Loucy (cell line): ENCODE measurements around the gene GIPC1.

Source experiments
- H2AFZ ChIP-seq: fragments of 200-600 bp; sonication (generic); 2 replicates; pipeline ENCODE4 v1.6.0; 2016; ENCODE audit warnings: antibody characterized with exemption, mild to moderate bottlenecking, low read length, moderate library complexity
- H3F3A ChIP-seq: fragments of 200-600 bp; 2 replicates; pipeline ENCODE4 v1.6.0; 2016; ENCODE audit warnings: antibody characterized with exemption, low read depth, mild to moderate bottlenecking
- H3K27me3 ChIP-seq: fragments of 200-600 bp; sonication (generic); 2 replicates; pipeline ENCODE4 v1.6.1; 2014; ENCODE audit warnings: low read length, mild to moderate bottlenecking; ENCODE audit not compliant: insufficient read depth, poor library complexity, severe bottlenecking
- H3K36me3 ChIP-seq: fragments of 200-600 bp; sonication (generic); 2 replicates; pipeline ENCODE4 v1.6.1; 2016; ENCODE audit warnings: low read length; ENCODE audit not compliant: insufficient read depth
- H3K4me1 ChIP-seq: fragments of 200-600 bp; sonication (generic); 2 replicates; pipeline ENCODE4 v1.5.1; 2014; ENCODE audit warnings: low read length, mild to moderate bottlenecking; ENCODE audit not compliant: insufficient read depth, poor library complexity, severe bottlenecking
- H3K4me2 ChIP-seq: fragments of 200-600 bp; sonication (generic); 2 replicates; pipeline ENCODE4 v1.6.0; 2014; ENCODE audit warnings: antibody characterized with exemption, low read length, low read depth, mild to moderate bottlenecking; ENCODE audit not compliant: poor library complexity, severe bottlenecking
- H3K4me3 ChIP-seq: fragments of 200-600 bp; sonication (generic); 2 replicates; pipeline ENCODE4 v1.5.1; 2014; ENCODE audit warnings: low read length, mild to moderate bottlenecking, mixed read lengths; ENCODE audit not compliant: poor library complexity, severe bottlenecking
- H3K79me2 ChIP-seq: fragments of 200-600 bp; sonication (generic); 2 replicates; pipeline ENCODE4 v1.6.1; 2014; ENCODE audit warnings: low read length; ENCODE audit not compliant: insufficient read depth
- H3K9ac ChIP-seq: fragments of 200-600 bp; sonication (generic); 2 replicates; pipeline ENCODE4 v1.6.0; 2014; ENCODE audit warnings: mild to moderate bottlenecking, low read depth, low read length, moderate library complexity; ENCODE audit not compliant: poor library complexity, severe bottlenecking
- H3K9me2 ChIP-seq: fragments of 200-600 bp; sonication (generic); replicated peaks from 2 replicates; pipeline ENCODE4 v1.6.1; 2016; ENCODE audit warnings: low read depth, low read length, mixed read lengths
- H3K9me3 ChIP-seq: fragments of 200-600 bp; sonication (generic); 2 replicates; pipeline ENCODE4 v1.6.1; 2014; ENCODE audit warnings: mild to moderate bottlenecking, antibody characterized with exemption, low read length, low read depth; ENCODE audit not compliant: insufficient read depth
- H4K20me1 ChIP-seq: fragments of 200-600 bp; sonication (generic); 2 replicates; pipeline ENCODE4 v1.6.0; 2014; ENCODE audit warnings: antibody characterized with exemption, low read length, mild to moderate bottlenecking; ENCODE audit not compliant: insufficient read depth, poor library complexity, severe bottlenecking
- EZH2phosphoT487 ChIP-seq: fragments of 200-600 bp; IDR thresholded peaks from 2 replicates; pipeline ENCODE4 v1.6.1; 2018; ENCODE audit warnings: antibody characterized with exemption, mild to moderate bottlenecking, moderate library complexity, borderline replicate concordance
- TF ChIP-seq, protein P1 (sequence below): fragments of 200-600 bp; sonication (generic); conservative IDR thresholded peaks from 2 replicates; pipeline ENCODE4 v1.5.1; 2014; ENCODE audit warnings: mild to moderate bottlenecking, antibody characterized with exemption, low read length

GIPC1 gene

DNA sequence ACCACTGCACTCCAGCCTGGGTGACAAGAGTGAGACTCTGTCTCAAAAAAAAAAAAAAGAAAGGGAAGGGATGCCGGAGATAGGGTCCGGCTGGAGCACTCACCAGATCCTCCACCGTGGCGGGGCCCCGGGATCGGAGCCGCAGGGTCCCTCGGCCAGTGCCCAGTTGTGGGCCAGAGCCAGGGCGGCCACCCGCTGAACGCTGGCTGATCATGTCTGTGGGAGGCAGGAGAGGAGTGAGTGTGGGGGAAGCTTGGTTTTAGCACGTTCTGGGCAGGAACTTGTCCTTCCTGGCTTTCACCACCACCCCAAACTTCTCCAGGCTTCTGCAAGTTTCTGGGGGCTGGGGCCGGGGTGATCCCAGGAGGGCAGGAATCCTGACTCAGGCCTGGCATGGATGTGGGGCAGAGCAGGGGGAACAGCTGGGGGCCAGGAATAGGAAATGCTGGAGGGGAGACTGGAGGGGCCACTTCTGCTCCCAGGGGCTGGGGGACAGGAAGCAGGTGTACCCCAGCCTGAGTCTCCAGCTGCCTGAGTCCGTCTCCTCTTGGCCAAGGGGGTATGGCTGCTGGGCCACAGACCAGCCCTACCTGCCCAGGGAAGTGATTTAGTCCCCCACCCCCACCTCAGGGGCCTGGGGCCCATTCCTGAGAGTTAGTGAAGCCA is 16.5 kb downstream of the GIPC1 start:
- no peaks in the 10 kb centered on the region for H3K9me3 ChIP-seq
- H3F3A ChIP-seq = no peaks in the 10 kb centered on the region
- H3K4me1 ChIP-seq = peaks cover 13% of the 10 kb centered on the region
- no peaks in the 10 kb centered on the region for H3K36me3 ChIP-seq
- TF ChIP-seq EZH2phosphoT487 = no peak
- TF ChIP-seq, protein P1, sequence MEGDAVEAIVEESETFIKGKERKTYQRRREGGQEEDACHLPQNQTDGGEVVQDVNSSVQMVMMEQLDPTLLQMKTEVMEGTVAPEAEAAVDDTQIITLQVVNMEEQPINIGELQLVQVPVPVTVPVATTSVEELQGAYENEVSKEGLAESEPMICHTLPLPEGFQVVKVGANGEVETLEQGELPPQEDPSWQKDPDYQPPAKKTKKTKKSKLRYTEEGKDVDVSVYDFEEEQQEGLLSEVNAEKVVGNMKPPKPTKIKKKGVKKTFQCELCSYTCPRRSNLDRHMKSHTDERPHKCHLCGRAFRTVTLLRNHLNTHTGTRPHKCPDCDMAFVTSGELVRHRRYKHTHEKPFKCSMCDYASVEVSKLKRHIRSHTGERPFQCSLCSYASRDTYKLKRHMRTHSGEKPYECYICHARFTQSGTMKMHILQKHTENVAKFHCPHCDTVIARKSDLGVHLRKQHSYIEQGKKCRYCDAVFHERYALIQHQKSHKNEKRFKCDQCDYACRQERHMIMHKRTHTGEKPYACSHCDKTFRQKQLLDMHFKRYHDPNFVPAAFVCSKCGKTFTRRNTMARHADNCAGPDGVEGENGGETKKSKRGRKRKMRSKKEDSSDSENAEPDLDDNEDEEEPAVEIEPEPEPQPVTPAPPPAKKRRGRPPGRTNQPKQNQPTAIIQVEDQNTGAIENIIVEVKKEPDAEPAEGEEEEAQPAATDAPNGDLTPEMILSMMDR = no peak
- no peaks in the 10 kb centered on the region for H3K79me2 ChIP-seq
- no peak overlapping the region for H3K9ac ChIP-seq
- H3K4me2 ChIP-seq = no peak overlapping the region
- no peaks in the 10 kb centered on the region for H3K9me2 ChIP-seq
- no peak overlapping the region for H2AFZ ChIP-seq
- H4K20me1 ChIP-seq = no peaks in the 10 kb centered on the region
- no peak overlapping the region for H3K4me3 ChIP-seq
- no peaks in the 10 kb centered on the region for H3K27me3 ChIP-seq

DNA sequence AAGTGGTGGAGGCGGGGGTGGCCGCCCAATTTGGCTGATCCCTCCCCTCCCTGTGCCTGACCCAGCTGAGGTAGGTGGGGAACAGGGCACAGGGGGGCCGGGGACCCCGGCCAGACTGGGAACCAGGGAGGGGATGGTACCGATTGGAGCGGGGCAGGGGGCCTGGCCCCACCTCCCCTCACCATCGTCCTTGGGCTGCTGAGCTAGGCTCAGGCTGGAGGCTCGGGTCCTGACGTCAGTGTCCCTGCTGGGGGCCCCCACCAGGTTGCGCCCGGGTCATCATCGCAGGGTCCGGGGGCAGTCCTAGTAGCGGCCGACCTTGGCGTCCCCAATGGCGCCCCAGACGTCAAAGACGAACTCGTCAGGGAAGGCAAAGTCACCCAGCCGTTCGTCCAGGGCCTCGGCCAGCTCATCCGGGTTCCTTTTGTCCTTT is 17.8 kb downstream of the GIPC1 start:
- Histone ChIP-seq H3K9me3 (no peaks in the 10 kb centered on the region), H3K4me3 (no peak overlapping the region), H3K9me2 (no peaks in the 10 kb centered on the region), H3K36me3 (no peaks in the 10 kb centered on the region), H3K79me2 (no peaks in the 10 kb centered on the region), H3K9ac (no peak overlapping the region), H3F3A (no peaks in the 10 kb centered on the region), H3K27me3 (no peaks in the 10 kb centered on the region), H3K4me1 (peaks cover 13% of the 10 kb centered on the region), H4K20me1 (no peaks in the 10 kb centered on the region), H2AFZ (no peak overlapping the region), H3K4me2 (no peak overlapping the region)
- no peak for TF ChIP-seq EZH2phosphoT487
- TF ChIP-seq, protein P1 = no peak

DNA sequence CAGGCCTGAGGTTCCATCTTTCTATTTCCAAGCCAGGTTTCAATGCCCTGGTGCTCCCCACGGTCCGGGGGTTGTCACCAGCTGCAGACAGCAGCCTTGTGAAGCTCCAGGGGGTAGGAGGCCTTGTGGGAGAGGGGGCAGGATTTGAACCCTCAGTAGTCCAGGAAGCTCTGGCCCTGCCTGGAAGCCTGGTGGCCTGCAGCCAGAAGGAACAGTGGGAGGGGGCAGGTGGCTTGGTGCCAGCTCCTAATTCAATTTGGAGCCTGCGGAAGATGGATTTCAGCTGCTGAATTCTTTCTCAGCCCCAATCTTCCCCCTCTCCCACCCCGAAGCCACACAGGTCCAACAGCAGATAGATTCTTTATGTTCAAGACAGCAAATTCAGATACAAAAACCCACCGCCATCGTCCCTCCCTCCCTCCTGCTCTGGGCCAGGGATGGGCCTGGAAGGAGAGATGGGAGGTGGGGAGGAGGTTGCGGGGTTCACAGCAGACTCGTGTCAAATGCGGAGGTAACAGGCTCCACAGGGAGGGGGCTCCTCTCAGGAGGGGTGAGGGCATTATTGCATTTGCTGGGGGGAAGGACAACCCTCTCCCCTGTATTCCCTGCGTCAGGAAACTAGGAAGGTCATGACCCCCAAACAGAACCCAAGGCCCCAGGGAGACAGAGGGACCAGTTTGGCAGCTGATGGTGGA is 18.4 kb downstream of the GIPC1 start:
- no peak overlapping the region for H3K4me3 ChIP-seq
- H3K9ac ChIP-seq = no peak overlapping the region
- peaks cover 13% of the 10 kb centered on the region for H3K4me1 ChIP-seq
- no peaks in the 10 kb centered on the region for H3K36me3 ChIP-seq
- no peaks in the 10 kb centered on the region for H3F3A ChIP-seq
- no peak for TF ChIP-seq EZH2phosphoT487
- TF ChIP-seq, protein P1 = no peak
- H3K79me2 ChIP-seq = no peaks in the 10 kb centered on the region
- no peaks in the 10 kb centered on the region for H4K20me1 ChIP-seq
- no peak overlapping the region for H2AFZ ChIP-seq
- no peak overlapping the region for H3K4me2 ChIP-seq
- H3K9me2 ChIP-seq = no peaks in the 10 kb centered on the region
- H3K27me3 ChIP-seq = no peaks in the 10 kb centered on the region
- no peaks in the 10 kb centered on the region for H3K9me3 ChIP-seq
